Measurements from ENCODE around the gene MOGAT3. TPM values are rescaled to one million over a fixed set of nuclear protein-coding genes. Genes with fewer than 3 reads are reported as not detected.

The MOGAT3 gene
- polyA plus RNA-seq, 1 donor (not counting 4 experiments of a cell fraction or from before 2014, with no cell fraction given) = not detected

- Histone ChIP-seq H3K9me1 (ENCODE audit: control insufficient read depth, extremely low read depth, insufficient read depth, low read length) (no peaks in the 10 kb centered on the region), H3K4me1 (ENCODE audit: control insufficient read depth, extremely low read depth, insufficient read depth, low read length) (peaks cover 19% of the 10 kb centered on the region), H4K20me1 (ENCODE audit: control insufficient read depth, extremely low read depth, insufficient read depth, low read length) (no peaks in the 10 kb centered on the region), H3K27me3 (ENCODE audit: control insufficient read depth, extremely low read depth, insufficient read depth, low read length) (peaks cover 89% of the 10 kb centered on the region), H3K9me3 (ENCODE audit: control insufficient read depth, low read depth, low read length) (no peaks in the 10 kb centered on the region), H3K27ac (ENCODE audit: control insufficient read depth, insufficient read depth, low read length) (no peak overlapping the region), H2AFZ (ENCODE audit: control insufficient read depth, low read length) (no peak overlapping the region), H3K36me3 (ENCODE audit: control insufficient read depth in 2 of 2, extremely low read depth in 1 of 2, insufficient read depth in 2 of 2, low read length in 2 of 2) (no peaks in the 10 kb centered on the region), H3K79me2 (ENCODE audit: control insufficient read depth, insufficient read depth, low read length) (no peaks in the 10 kb centered on the region), H3K4me2 (ENCODE audit: control insufficient read depth, extremely low read depth, insufficient read depth, low read depth, low read length) (peak overlapping the region; percentile 58), H3K4me3 (ENCODE audit: control insufficient read depth in 2 of 3, extremely low read depth in 1 of 3, insufficient read depth in 2 of 3, low read depth in 1 of 3, low read length in 3 of 3) (peak overlapping the region in 1 of 3 experiments; percentile 7), H3K9ac (ENCODE audit: control insufficient read depth, extremely low read depth, insufficient read depth, low read length) (no peak overlapping the region)
- DNase-seq (ENCODE audit: low read depth, low spot score) = no peak
- TF ChIP-seq EZH2 (IDR thresholded peaks at IDR 0.05; ENCODE audit: low read length) (no peak), CTCF (optimal IDR thresholded peaks at IDR 0.05 in 1 of 3, IDR thresholded peaks at IDR 0.05 in 1 of 3, conservative IDR thresholded peaks at IDR 0.05 in 1 of 3; ENCODE audit: extremely low read depth in 1 of 3, insufficient read depth in 2 of 3, low read length in 3 of 3) (no peak)
- no peak for FAIRE-seq
- dilution Hi-C loops (cut with MboI; ENCODE audit: extremely low pct_ligation_motif_present, low sequenced_read_pairs) = no loop called here
These were observed 27.0 kb downstream of the MOGAT3 start for GRCh38 chr7:101173752-101174244.

- Histone ChIP-seq H3K79me2 (ENCODE audit: control insufficient read depth, insufficient read depth, low read length) (no peaks in the 10 kb centered on the region), H4K20me1 (ENCODE audit: control insufficient read depth, extremely low read depth, insufficient read depth, low read length) (peaks cover 3% of the 10 kb centered on the region), H3K27ac (ENCODE audit: control insufficient read depth, insufficient read depth, low read length) (no peak overlapping the region), H3K9me1 (ENCODE audit: control insufficient read depth, extremely low read depth, insufficient read depth, low read length) (no peaks in the 10 kb centered on the region), H2AFZ (ENCODE audit: control insufficient read depth, low read length) (no peak overlapping the region), H3K4me3 (ENCODE audit: control insufficient read depth in 2 of 3, extremely low read depth in 1 of 3, insufficient read depth in 2 of 3, low read depth in 1 of 3, low read length in 3 of 3) (peak overlapping the region in 1 of 3 experiments; percentile 38), H3K36me3 (ENCODE audit: control insufficient read depth in 2 of 2, extremely low read depth in 1 of 2, insufficient read depth in 2 of 2, low read length in 2 of 2) (no peaks in the 10 kb centered on the region), H3K9me3 (ENCODE audit: control insufficient read depth, low read depth, low read length) (no peaks in the 10 kb centered on the region), H3K27me3 (ENCODE audit: control insufficient read depth, extremely low read depth, insufficient read depth, low read length) (peaks cover 89% of the 10 kb centered on the region), H3K9ac (ENCODE audit: control insufficient read depth, extremely low read depth, insufficient read depth, low read length) (no peak overlapping the region), H3K4me1 (ENCODE audit: control insufficient read depth, extremely low read depth, insufficient read depth, low read length) (peaks cover 26% of the 10 kb centered on the region), H3K4me2 (ENCODE audit: control insufficient read depth, extremely low read depth, insufficient read depth, low read depth, low read length) (peak overlapping the region; percentile 58)
- DNase-seq (ENCODE audit: low read depth, low spot score) (no peak), FAIRE-seq (no peak)
- TF ChIP-seq CTCF (optimal IDR thresholded peaks at IDR 0.05 in 1 of 3, IDR thresholded peaks at IDR 0.05 in 1 of 3, conservative IDR thresholded peaks at IDR 0.05 in 1 of 3; ENCODE audit: extremely low read depth in 1 of 3, insufficient read depth in 2 of 3, low read length in 3 of 3) = no peak
- TF ChIP-seq EZH2 (IDR thresholded peaks at IDR 0.05; ENCODE audit: low read length) = peak; percentile 97
- dilution Hi-C loops (cut with MboI; ENCODE audit: extremely low pct_ligation_motif_present, low sequenced_read_pairs) = no loop called here
These were observed 27.7 kb downstream of the MOGAT3 start for GRCh38 chr7:101172854-101173751.

Measured in keratinocyte (primary cell).